ENCODE measurements around the gene POLRMT.
"Not testable (repeated sequence)": the region's sequence is repeated elsewhere in the genome, so short reads cannot be mapped to it uniquely, and the experiment has no call there.

POLRMT gene

GRCh38 chr19:609004-609346 lies 24.4 kb downstream of the POLRMT start:
- DNase-seq, result no peak

GRCh38 chr19:608155-609003 lies 25.0 kb downstream of the POLRMT start:
- no peak for DNase-seq

DNA sequence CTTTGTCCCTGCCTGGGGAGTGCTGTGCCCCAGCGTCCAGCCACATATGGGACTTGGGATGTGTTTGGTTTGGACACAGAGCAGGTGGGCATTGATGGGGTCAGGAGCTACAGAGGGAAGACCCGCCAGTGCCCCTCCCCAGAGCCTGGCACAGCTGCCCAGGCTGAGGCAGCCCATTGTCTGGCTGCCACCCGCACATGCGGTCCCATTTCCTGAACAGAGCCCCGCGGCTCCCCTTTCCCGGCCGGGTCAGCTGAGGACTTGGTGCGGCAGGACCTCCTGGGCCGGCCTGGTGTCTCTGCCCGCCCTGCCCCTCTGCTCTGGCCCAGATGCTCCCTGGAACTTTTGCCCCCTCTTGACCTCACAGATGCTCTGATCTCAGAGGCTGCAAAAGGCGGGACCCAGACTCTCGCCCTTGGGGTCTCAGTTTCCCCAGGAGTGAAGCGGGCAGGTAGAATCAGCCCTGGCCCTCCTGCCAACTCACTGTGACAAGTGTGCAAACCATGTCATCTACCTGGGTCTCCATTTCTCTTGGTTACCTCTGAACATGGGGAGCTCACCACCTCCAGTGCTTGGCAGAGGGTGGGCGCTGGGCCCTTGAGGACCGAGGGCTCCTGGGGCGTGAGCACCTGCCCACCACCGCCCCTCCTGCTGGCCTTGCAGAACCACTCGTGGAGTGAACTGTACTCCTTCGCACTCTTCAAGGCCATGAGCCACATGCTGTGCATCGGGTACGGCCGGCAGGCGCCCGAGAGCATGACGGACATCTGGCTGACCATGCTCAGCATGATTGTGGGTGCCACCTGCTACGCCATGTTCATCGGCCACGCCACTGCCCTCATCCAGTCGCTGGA lies 25.8 kb downstream of the POLRMT start:
- DNase-seq, result no peak

DNA sequence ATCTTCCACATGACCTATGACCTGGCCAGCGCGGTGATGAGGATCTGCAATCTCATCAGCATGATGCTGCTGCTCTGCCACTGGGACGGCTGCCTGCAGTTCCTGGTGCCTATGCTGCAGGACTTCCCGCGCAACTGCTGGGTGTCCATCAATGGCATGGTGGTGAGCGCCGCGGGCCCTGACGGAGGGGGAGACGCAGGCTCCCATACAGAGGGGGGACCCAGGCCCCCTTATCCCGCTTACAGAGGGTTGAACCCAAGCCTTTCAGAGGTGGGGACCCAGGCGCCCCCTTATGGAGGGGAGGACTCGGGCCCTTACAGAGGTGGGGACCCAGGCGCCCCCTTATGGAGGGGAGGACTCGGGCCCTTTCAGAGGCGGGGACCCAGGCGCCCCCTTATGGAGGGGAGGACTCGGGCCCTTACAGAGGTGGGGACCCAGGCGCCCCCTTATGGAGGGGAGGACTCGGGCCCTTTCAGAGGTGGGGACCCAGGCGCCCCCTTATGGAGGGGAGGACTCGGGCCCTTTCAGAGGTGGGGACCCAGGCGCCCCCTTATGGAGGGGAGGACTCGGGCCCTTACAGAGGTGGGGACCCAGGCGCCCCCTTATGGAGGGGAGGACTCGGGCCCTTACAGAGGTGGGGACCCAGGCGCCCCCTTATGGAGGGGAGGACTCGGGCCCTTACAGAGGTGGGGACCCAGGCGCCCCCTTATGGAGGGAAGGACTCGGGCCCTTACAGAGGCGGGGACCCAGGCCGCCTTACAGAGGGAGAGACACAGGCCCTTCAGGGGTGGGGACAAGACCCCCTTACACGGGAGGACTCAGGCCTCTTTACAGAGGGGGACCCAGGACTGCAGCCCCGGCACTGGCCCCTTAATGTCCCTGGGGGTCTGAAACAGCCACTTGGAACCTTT lies 28.0 kb downstream of the POLRMT start:
- peak; percentile 70 for DNase-seq

DNA sequence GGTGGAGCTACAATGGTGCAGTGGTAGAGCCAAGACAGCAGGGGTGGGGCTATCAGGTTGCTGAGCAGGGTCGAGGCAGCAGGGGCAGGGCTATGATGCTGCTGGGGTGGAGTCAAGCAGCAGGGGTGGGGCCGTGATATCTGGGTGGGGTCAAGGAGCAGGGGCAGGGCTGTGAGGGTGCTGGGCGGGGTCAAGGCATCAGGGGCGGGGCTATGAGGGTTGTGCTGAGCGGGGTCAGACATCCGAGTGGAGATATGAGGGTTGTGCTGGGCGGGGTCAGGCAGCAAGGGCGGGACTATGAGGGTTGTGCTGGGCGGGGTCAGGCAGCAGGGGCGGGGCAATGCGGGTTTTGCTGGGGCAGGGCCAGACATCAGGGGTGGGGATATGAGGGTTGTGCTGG lies 29.0 kb downstream of the POLRMT start:
- peak; percentile 66 for DNase-seq

DNA sequence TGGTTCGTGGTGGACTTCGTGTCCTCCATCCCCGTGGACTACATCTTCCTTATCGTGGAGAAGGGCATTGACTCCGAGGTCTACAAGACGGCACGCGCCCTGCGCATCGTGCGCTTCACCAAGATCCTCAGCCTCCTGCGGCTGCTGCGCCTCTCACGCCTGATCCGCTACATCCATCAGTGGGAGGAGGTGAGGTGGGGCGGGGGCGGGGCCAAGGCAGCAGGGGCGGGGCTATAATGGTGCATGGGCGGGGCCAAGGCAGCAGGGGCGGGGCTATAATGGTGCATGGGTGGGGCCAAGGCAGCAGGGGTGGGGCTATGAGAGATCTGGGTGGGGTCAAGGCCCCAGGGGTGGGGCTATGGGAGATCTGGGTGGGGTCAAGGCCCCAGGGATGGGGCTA lies 29.6 kb downstream of the POLRMT start:
- not testable (repeated sequence) for DNase-seq

- not testable (repeated sequence) for DNase-seq
Observed at GRCh38 chr19:603302-603639, 30.1 kb downstream of the POLRMT start.

- no peak for DNase-seq
Observed at GRCh38 chr19:602391-603301, 30.7 kb downstream of the POLRMT start.

- DNase-seq, result no peak
Observed at GRCh38 chr19:601790-602189, 31.5 kb downstream of the POLRMT start.

GRCh38 chr19:601310-601709 lies 32.0 kb downstream of the POLRMT start:
- no peak for DNase-seq

DNA sequence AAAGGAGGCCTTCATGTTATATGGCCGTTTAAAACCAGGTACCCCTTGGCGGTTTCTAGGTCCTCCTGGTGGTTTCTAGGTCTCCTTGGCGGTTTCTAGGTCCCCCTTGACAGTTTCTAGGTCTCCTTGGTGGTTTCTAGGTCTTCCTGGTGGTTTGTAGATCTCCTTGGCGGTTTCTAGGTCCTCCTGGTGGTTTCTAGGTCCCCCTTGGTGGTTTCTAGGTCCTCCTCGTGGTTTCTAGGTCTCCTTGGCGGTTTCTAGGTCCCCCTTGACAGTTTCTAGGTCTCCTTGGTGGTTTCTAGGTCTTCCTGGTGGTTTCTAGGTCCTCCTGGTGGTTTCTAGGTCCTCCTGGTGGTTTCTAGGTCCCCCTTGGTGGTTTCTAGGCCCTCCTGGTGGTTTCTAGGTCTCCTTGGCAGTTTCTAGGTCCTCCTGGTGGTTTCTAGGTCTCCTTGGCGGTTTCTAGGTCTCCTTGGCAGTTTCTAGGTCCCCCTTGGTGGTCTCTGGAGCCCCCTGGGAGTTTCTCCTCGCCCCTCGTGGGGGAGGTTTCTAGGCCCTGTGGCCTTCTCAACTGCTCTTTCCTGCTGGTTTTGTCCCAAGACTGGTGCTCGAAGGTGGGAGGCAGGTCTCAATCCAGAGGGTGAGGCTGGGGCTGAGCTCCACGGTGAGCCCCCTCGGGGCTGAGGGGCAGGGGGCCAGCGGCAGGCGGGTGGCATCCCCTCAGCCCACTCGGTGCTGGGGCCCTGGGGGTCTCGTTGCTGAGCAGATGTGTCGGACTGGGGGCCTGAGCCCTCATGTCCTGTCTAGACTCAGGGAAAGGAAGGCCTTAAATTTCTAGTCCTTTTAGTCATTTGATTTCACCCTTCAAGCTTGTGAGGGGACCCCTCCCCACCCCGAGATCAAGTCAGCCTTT lies 35.7 kb downstream of the POLRMT start:
- no peak for DNase-seq

GRCh38 chr19:596263-596655 lies 37.1 kb downstream of the POLRMT start:
- DNase-seq, result no peak

DNA sequence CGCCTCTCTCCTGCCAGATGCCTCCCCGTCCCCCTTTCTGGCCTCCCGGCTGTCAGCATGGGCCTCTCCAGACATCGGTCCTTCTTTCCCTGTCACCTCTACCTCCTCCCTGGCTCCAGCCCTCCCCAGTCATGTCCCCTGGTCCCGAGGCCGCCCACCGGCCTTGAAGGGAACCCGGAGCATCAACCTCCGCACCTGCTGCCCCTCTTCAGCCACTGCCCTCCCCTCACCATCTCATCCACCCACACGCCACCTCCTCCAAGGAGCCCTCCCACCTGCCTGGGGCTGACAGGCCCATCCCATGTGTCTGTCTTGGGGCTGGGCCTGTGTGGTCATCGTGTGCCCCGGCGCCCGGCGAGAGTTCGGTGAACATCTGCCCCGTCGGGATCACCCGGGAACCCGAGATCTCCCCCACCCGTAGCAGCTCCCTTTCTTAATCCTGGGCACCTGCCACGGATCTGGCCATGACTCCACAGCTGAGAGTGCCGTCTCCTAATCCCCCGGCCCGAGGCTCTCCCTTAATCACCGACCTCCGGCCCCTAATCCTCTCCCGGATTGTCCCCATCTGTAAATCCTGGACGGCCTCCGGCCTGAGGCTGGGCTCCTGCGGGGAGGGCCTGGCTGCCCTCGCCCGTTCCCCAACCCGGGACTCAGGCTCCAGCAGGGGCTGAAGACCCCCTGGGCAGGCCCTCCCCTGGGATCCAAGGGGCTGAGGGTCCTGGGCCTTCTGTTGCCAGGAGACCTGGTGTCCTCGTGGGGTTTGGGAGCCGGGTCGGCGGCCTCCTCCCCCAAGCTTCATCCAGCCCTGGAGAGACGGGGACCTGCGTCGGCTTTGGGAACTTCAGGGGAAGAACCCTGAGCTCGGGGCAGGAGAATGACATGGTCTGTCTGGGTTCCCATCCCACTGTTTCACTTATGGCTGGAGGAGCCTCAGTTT lies 37.7 kb downstream of the POLRMT start:
- no peak for DNase-seq

GRCh38 chr19:594265-594870 lies 39.0 kb downstream of the POLRMT start:
- DNase-seq, result no peak

- DNase-seq, result no peak
Observed at GRCh38 chr19:593505-593904, 39.8 kb downstream of the POLRMT start.

DNA sequence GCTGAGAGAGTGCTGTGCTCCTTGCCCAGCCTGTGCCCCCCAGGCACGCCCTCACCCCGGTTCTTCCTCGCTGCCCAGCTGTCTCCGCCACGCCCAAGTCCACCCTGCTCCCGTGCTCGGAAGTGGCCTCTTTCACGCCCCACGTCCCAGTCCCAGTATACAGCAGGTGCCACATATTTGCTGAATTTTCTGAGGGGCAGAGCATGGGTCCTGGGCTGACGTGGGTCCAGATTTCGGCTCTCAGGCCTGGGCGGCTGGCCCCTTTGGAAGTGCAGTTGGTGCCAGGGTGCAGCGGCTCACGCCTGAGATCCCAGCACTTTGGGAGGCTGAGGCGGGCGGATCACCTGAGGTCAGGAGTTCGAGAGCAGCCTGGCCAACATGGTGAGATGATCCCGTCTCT lies 40.3 kb downstream of the POLRMT start:
- DNase-seq, result no peak

DNA sequence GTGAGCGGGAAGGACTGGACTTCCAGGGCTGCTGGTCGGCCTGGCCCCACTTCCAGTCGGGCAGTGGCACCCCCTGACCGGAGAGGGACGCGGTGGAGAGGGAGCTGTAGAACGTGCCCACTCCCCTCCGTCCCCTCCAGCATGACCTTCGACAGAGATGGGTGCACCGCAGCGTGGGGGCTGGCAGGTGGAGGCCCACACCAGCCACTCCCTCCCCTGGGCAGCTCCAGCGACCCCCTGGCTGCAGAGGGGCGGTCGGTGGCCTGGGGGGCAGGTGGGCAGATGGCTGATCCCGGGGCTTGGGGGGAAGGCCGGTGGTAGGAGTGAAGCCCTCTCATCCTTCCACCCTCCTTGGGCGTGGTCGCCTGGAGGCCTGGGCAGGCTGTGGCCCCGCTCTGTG lies 41.2 kb downstream of the POLRMT start:
- DNase-seq, result no peak

GRCh38 chr19:591099-591958 lies 42.0 kb downstream of the POLRMT start:
- DNase-seq, result no peak

- no peak for DNase-seq
Observed at GRCh38 chr19:590750-591098, 42.6 kb downstream of the POLRMT start.
